Dermis microvascular lymphatic vessel endothelial cell (primary cell): ENCODE data around the gene PRDM16. TPM values are rescaled to one million over a fixed set of nuclear protein-coding genes. Genes with fewer than 3 reads are reported as not detected.

Experiments
- DNase-seq, 2 donors: peaks; one replicate each; pipeline versions ENCODE4 v3.0.0 to v3.0.0-alpha.2; 2010; ENCODE audit warnings: low read depth in 2 of 2
- total RNA-seq: library from RNA; depleted of rRNA; stranded (reverse); fragments of >200 nt; gene quantifications from 2 replicates; pipeline ENCODE4 v1.2.1, GENCODE V29; 2014

Gene PRDM16
- total RNA-seq, 1 donor from 2014 or later, result not detected

DNA sequence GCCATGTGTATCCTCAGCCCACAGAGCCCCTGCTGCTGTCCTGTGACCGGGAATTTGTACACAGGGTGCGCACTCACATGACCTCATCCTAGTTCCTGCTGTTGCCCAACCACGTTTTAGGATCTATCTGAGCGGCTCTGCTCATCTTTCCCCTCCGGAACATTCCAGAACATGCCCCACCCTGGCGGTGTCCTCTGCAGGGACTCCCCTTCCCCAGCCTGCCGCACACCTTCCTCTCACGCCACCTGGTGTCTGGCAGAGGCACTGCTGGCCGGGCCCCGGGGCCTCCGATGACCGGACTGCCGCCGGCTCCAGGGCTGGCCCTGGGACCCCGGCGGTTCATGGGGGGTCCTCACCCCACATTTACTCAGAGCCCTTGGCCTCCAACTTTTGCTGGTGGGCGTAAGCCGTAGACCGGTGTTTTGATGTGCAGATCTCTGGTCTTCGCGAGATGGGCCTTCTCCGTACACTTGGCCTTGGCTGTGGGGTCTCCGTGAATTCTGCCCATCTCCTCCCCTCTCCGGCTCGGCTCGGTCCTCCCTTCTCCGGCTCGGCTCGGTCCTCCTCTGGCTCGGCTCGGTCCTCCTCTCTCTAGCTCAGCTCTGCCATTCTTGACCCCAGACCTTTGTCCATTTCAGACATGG is 414.9 kb downstream of the PRDM16 start:
- DNase-seq, result peak in 1 of 2 donors; percentile 39

DNA sequence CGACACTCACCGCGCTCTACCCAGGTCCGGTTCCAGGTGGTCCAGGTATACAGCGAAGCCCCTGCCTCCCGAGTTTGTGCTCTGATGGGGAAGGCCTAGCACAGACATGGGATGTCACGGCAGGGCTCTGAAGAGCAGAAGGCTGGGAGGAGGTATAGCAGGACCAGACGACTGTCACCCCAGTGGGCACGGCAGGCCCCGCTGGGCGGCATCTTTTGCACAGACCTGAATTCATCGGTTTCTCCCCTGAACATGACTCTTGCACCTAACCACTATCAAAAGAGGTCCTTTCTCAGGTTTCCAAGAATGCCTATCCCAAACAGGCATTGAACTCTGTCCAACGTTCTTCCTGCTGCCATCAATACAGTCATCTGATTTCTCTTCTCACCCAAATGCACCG is 416.0 kb downstream of the PRDM16 start:
- no peak for DNase-seq

Other genes with a start within 250 kb of the PRDM16 start
- not detected in 2 replicates for gene ACTRT2, start 47.7 kb upstream of the PRDM16 start, total RNA-seq